ENCODE measurements around the gene CAPS.

GRCh38 chr19:5922161-5922545 is 8.1 kb downstream of the CAPS start:
- TF ChIP-seq CTCF (conservative IDR thresholded peaks at IDR 0.05; ENCODE audit: low read depth, low read length) (no peak), EZH2phosphoT487 (IDR thresholded peaks at IDR 0.05; ENCODE audit: borderline replicate concordance, low read length) (no peak)
